ENCODE measurements around the gene TTN. TPM values are rescaled to one million over a fixed set of nuclear protein-coding genes. Genes with fewer than 3 reads are reported as not detected.

Gene TTN
- total RNA-seq, 4 donors from 2014 or later, result 1.8 to 10.0 (median 7.2) TPM

DNA sequence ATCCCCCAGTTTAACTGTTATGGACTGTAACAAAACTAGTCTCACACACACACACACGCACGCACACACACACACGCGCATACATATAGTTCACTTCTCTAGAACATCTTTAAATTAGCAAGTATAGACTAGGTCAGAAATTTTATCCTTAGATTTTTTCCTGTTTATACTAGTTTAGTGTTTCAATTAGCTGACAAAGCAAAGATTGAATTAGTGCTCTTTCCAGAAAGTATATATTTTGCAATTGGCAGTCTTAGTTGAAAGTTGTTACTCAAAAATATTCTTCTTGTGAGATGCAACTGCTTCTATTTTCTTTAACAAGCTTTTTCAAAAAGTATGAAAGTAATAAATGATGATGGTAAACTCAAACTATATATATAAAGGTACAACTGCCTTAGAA is 304.5 kb downstream of the TTN start:
- intact Hi-C loops (cut with DNase I; ENCODE audit: low total_unique reads), result no loop called here
- H3K9me3 ChIP-seq, result no peaks in the 10 kb centered on the region
- no peaks in the 10 kb centered on the region for H3K27me3 ChIP-seq
- DNase-seq, result no peak
- no peak overlapping the region for H3K4me3 ChIP-seq
- H3K4me1 ChIP-seq, result no peaks in the 10 kb centered on the region
- H3K27ac ChIP-seq, result no peak overlapping the region
- H3K36me3 ChIP-seq, result no peaks in the 10 kb centered on the region
- TF ChIP-seq, protein P1, sequence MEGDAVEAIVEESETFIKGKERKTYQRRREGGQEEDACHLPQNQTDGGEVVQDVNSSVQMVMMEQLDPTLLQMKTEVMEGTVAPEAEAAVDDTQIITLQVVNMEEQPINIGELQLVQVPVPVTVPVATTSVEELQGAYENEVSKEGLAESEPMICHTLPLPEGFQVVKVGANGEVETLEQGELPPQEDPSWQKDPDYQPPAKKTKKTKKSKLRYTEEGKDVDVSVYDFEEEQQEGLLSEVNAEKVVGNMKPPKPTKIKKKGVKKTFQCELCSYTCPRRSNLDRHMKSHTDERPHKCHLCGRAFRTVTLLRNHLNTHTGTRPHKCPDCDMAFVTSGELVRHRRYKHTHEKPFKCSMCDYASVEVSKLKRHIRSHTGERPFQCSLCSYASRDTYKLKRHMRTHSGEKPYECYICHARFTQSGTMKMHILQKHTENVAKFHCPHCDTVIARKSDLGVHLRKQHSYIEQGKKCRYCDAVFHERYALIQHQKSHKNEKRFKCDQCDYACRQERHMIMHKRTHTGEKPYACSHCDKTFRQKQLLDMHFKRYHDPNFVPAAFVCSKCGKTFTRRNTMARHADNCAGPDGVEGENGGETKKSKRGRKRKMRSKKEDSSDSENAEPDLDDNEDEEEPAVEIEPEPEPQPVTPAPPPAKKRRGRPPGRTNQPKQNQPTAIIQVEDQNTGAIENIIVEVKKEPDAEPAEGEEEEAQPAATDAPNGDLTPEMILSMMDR (IDR thresholded peaks at IDR 0.05), result no peak
- no peak for TF ChIP-seq POLR2A (IDR thresholded peaks at IDR 0.05)

DNA sequence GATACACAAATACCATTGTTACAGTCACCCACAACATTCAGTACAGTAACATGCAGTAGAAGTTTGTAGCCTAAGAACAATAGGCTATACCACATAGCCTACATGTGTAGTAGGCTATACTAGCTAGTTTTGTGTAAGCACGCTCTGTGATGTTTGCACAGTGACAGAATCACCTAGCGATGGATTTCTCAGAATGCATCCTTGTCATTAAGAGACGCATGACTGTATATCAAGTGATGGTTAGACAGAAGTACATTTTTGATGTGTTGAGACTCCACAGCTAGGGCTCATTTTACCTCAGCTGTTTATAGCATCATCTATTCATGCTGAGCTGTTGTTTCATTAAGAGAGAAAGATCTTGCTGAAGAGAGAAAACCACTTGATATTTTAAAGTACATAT is 307.6 kb downstream of the TTN start:
- no peak for TF ChIP-seq POLR2A (IDR thresholded peaks at IDR 0.05)
- TF ChIP-seq, protein P1 (IDR thresholded peaks at IDR 0.05), result no peak
- H3K27ac ChIP-seq, result no peak overlapping the region
- intact Hi-C loops (cut with DNase I; ENCODE audit: low total_unique reads), result no loop called here
- no peaks in the 10 kb centered on the region for H3K9me3 ChIP-seq
- H3K4me1 ChIP-seq, result no peaks in the 10 kb centered on the region
- DNase-seq, result no peak
- H3K27me3 ChIP-seq, result no peaks in the 10 kb centered on the region
- no peaks in the 10 kb centered on the region for H3K36me3 ChIP-seq
- no peak overlapping the region for H3K4me3 ChIP-seq

DNA sequence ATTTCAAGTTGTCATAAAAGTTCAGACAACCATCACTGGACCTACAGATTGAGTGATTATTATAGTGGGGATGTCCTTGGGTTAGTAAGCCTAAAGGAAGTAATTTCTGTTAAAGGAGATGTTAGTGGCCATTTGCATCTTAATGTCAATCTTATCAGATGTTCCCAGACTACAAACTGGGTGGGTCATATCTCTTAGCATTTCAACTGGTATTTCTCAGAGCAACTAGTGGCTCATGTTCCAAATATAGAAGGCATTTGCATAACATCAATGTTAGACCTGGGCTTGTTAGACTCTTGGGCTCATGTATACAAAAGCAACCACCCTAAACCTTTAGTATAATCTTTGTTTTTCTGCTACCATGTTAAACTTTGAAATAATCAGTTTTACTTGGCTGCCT is 309.1 kb downstream of the TTN start:
- no peak for DNase-seq
- Histone ChIP-seq H3K27me3 (no peaks in the 10 kb centered on the region), H3K27ac (no peak overlapping the region), H3K36me3 (no peaks in the 10 kb centered on the region), H3K4me3 (no peak overlapping the region), H3K4me1 (no peaks in the 10 kb centered on the region), H3K9me3 (no peaks in the 10 kb centered on the region)
- intact Hi-C loops (cut with DNase I; ENCODE audit: low total_unique reads), result no loop called here
- TF ChIP-seq, protein P1 (IDR thresholded peaks at IDR 0.05), result no peak
- TF ChIP-seq POLR2A (IDR thresholded peaks at IDR 0.05), result no peak

DNA sequence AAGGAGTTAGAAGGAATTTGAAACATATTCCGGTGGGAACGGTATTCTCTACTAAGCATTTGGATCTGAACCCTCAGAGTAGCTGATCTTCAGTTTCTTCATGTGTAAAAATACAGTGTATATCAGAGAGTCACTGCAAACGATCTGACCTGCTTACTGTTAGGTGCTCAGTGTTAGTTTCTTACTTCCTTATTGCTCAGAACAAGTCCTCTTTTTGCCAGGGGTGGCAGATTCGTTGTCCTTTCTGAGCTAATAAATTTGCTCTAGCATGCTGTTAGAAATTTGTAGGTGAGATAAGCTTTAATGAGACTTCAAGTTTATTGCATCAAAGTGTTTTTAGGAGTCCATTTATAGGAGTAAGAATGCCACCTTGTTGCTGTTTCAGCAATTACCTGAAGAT is 311.2 kb downstream of the TTN start:
- no peak overlapping the region for H3K4me3 ChIP-seq
- no peak for TF ChIP-seq POLR2A (IDR thresholded peaks at IDR 0.05)
- TF ChIP-seq, protein P1 (IDR thresholded peaks at IDR 0.05), result no peak
- no peaks in the 10 kb centered on the region for H3K4me1 ChIP-seq
- H3K27me3 ChIP-seq, result no peaks in the 10 kb centered on the region
- no peaks in the 10 kb centered on the region for H3K36me3 ChIP-seq
- DNase-seq, result no peak
- no peaks in the 10 kb centered on the region for H3K9me3 ChIP-seq
- H3K27ac ChIP-seq, result no peak overlapping the region
- intact Hi-C loops (cut with DNase I; ENCODE audit: low total_unique reads), result no loop called here

DNA sequence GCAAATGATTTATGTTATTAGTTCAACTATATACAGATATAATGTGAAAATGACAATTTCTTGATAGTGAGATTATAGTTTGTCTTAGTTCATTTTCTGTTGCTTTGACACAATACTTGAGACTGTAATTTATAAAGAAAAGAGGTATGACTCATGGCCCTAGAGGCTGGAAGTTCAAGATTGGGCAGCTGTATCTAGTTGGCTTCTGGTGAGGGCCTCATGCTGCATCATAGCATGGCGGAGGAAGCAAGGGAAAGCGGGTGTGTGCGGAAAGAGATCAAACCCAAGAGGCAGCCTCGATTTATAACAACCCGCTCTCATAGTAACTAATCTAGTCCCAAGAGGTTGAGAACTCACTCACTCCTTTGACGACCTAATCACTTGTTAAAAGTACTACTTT is 315.6 kb downstream of the TTN start:
- H3K9me3 ChIP-seq, result no peaks in the 10 kb centered on the region
- no peaks in the 10 kb centered on the region for H3K36me3 ChIP-seq
- intact Hi-C loops (cut with DNase I; ENCODE audit: low total_unique reads), result no loop called here
- TF ChIP-seq, protein P1 (IDR thresholded peaks at IDR 0.05), result no peak
- no peak for TF ChIP-seq POLR2A (IDR thresholded peaks at IDR 0.05)
- no peak for DNase-seq
- H3K4me3 ChIP-seq, result no peak overlapping the region
- no peaks in the 10 kb centered on the region for H3K27me3 ChIP-seq
- H3K4me1 ChIP-seq, result no peaks in the 10 kb centered on the region
- H3K27ac ChIP-seq, result no peak overlapping the region

Measured in uterus (tissue), 4 donors.